Stimulated activated memory B cell treated with anti-CD40 and anti-IgM and Interleukin-4, amounts not matched to agents 10 μg/mL and 1 μg/mL and 100 μg/mL, for 72 hours (primary cell): Measurements from ENCODE around the gene PTPRK.

Experiments
- ATAC-seq: fragments of 150-1000 bp; cut with Tn5 transposase; 2 replicates; pipeline ENCODE4 v1.10.0; 2021
- H3K27ac Mint-ChIP-seq: one replicate; pipeline ENCODE4 v1.8.0; 2022; ENCODE audit warnings: mild to moderate bottlenecking, mixed read lengths
- H3K27me3 Mint-ChIP-seq: one replicate; pipeline ENCODE4 v1.8.0; 2022; ENCODE audit warnings: mixed read lengths
- H3K36me3 Mint-ChIP-seq: one replicate; pipeline ENCODE4 v1.8.0; 2022; ENCODE audit warnings: mixed read lengths
- H3K4me1 Mint-ChIP-seq: one replicate; pipeline ENCODE4 v1.8.0; 2022; ENCODE audit warnings: mixed read lengths
- H3K4me3 Mint-ChIP-seq: one replicate; pipeline ENCODE4 v1.8.0; 2022; ENCODE audit warnings: mild to moderate bottlenecking, moderate library complexity, mixed read lengths
- H3K9me3 Mint-ChIP-seq: one replicate; pipeline ENCODE4 v1.8.0; 2022; ENCODE audit warnings: mixed read lengths

PTPRK gene

GRCh38 chr6:128202169-128202765 is 318.1 kb downstream of the PTPRK start:
- H3K9me3 Mint-ChIP-seq, result peaks cover 10% of the 10 kb centered on the region
- peaks cover 10% of the 10 kb centered on the region for H3K36me3 Mint-ChIP-seq
- no peak overlapping the region for H3K4me3 Mint-ChIP-seq
- no peak for ATAC-seq
- peaks cover 19% of the 10 kb centered on the region for H3K4me1 Mint-ChIP-seq
- no peaks in the 10 kb centered on the region for H3K27me3 Mint-ChIP-seq
- H3K27ac Mint-ChIP-seq, result no peak overlapping the region

GRCh38 chr6:128200789-128201188 is 319.6 kb downstream of the PTPRK start:
- Mint-ChIP-seq H3K27ac (no peak overlapping the region), H3K9me3 (peaks cover 10% of the 10 kb centered on the region), H3K27me3 (no peaks in the 10 kb centered on the region), H3K4me3 (no peak overlapping the region), H3K4me1 (peaks cover 19% of the 10 kb centered on the region), H3K36me3 (peaks cover 10% of the 10 kb centered on the region)
- ATAC-seq, result no peak

GRCh38 chr6:128199461-128199860 is 320.9 kb downstream of the PTPRK start:
- H3K27me3 Mint-ChIP-seq, result no peaks in the 10 kb centered on the region
- H3K9me3 Mint-ChIP-seq, result peaks cover 6% of the 10 kb centered on the region
- peaks cover 6% of the 10 kb centered on the region for H3K36me3 Mint-ChIP-seq
- H3K4me3 Mint-ChIP-seq, result no peak overlapping the region
- H3K27ac Mint-ChIP-seq, result no peak overlapping the region
- H3K4me1 Mint-ChIP-seq, result peaks cover 19% of the 10 kb centered on the region
- no peak for ATAC-seq

GRCh38 chr6:128192972-128193371 is 327.4 kb downstream of the PTPRK start:
- ATAC-seq, result no peak
- Mint-ChIP-seq H3K27me3 (no peaks in the 10 kb centered on the region), H3K36me3 (no peaks in the 10 kb centered on the region), H3K9me3 (no peaks in the 10 kb centered on the region), H3K4me1 (no peaks in the 10 kb centered on the region), H3K27ac (no peak overlapping the region), H3K4me3 (no peak overlapping the region)

- no peaks in the 10 kb centered on the region for H3K27me3 Mint-ChIP-seq
- H3K27ac Mint-ChIP-seq, result no peak overlapping the region
- H3K9me3 Mint-ChIP-seq, result no peaks in the 10 kb centered on the region
- H3K4me1 Mint-ChIP-seq, result no peaks in the 10 kb centered on the region
- H3K36me3 Mint-ChIP-seq, result peaks cover 4% of the 10 kb centered on the region
- no peak for ATAC-seq
- no peak overlapping the region for H3K4me3 Mint-ChIP-seq
Measured at GRCh38 chr6:128188678-128189077, 331.7 kb downstream of the PTPRK start.

GRCh38 chr6:128186729-128187128 is 333.7 kb downstream of the PTPRK start:
- no peak overlapping the region for H3K27ac Mint-ChIP-seq
- peaks cover 4% of the 10 kb centered on the region for H3K36me3 Mint-ChIP-seq
- H3K9me3 Mint-ChIP-seq, result no peaks in the 10 kb centered on the region
- H3K4me1 Mint-ChIP-seq, result no peaks in the 10 kb centered on the region
- H3K4me3 Mint-ChIP-seq, result no peak overlapping the region
- ATAC-seq, result no peak
- no peaks in the 10 kb centered on the region for H3K27me3 Mint-ChIP-seq

- Mint-ChIP-seq H3K4me1 (no peaks in the 10 kb centered on the region), H3K27ac (peak overlapping the region; percentile 30), H3K9me3 (no peaks in the 10 kb centered on the region), H3K4me3 (no peak overlapping the region), H3K36me3 (peaks cover 4% of the 10 kb centered on the region), H3K27me3 (no peaks in the 10 kb centered on the region)
- ATAC-seq, result no peak
Measured at GRCh38 chr6:128179876-128180438, 340.4 kb downstream of the PTPRK start.

GRCh38 chr6:128174724-128175123 is 345.7 kb downstream of the PTPRK start:
- Mint-ChIP-seq H3K4me3 (no peak overlapping the region), H3K27me3 (no peaks in the 10 kb centered on the region), H3K36me3 (no peaks in the 10 kb centered on the region), H3K4me1 (no peaks in the 10 kb centered on the region), H3K9me3 (no peaks in the 10 kb centered on the region), H3K27ac (no peak overlapping the region)
- no peak for ATAC-seq

- no peaks in the 10 kb centered on the region for H3K27me3 Mint-ChIP-seq
- no peaks in the 10 kb centered on the region for H3K4me1 Mint-ChIP-seq
- H3K9me3 Mint-ChIP-seq, result no peaks in the 10 kb centered on the region
- no peaks in the 10 kb centered on the region for H3K36me3 Mint-ChIP-seq
- H3K27ac Mint-ChIP-seq, result no peak overlapping the region
- no peak overlapping the region for H3K4me3 Mint-ChIP-seq
- no peak for ATAC-seq
Measured at GRCh38 chr6:128172752-128173682, 347.4 kb downstream of the PTPRK start.

GRCh38 chr6:128172081-128172480 is 348.3 kb downstream of the PTPRK start:
- Mint-ChIP-seq H3K36me3 (no peaks in the 10 kb centered on the region), H3K4me3 (no peak overlapping the region), H3K9me3 (no peaks in the 10 kb centered on the region), H3K4me1 (no peaks in the 10 kb centered on the region), H3K27ac (no peak overlapping the region), H3K27me3 (no peaks in the 10 kb centered on the region)
- no peak for ATAC-seq

- Mint-ChIP-seq H3K4me1 (no peaks in the 10 kb centered on the region), H3K4me3 (no peak overlapping the region), H3K36me3 (no peaks in the 10 kb centered on the region), H3K27ac (no peak overlapping the region), H3K27me3 (no peaks in the 10 kb centered on the region), H3K9me3 (no peaks in the 10 kb centered on the region)
- ATAC-seq, result no peak
Measured at GRCh38 chr6:128171182-128171581, 349.2 kb downstream of the PTPRK start.

- Mint-ChIP-seq H3K4me1 (no peaks in the 10 kb centered on the region), H3K27me3 (no peaks in the 10 kb centered on the region), H3K9me3 (no peaks in the 10 kb centered on the region), H3K36me3 (no peaks in the 10 kb centered on the region), H3K4me3 (no peak overlapping the region), H3K27ac (no peak overlapping the region)
- no peak for ATAC-seq
Measured at GRCh38 chr6:128168244-128168643, 352.2 kb downstream of the PTPRK start.

- H3K27ac Mint-ChIP-seq, result no peak overlapping the region
- no peaks in the 10 kb centered on the region for H3K9me3 Mint-ChIP-seq
- no peaks in the 10 kb centered on the region for H3K36me3 Mint-ChIP-seq
- H3K4me1 Mint-ChIP-seq, result no peaks in the 10 kb centered on the region
- H3K4me3 Mint-ChIP-seq, result no peak overlapping the region
- ATAC-seq, result no peak
- H3K27me3 Mint-ChIP-seq, result no peaks in the 10 kb centered on the region
Measured at GRCh38 chr6:128167552-128167951, 352.8 kb downstream of the PTPRK start.

GRCh38 chr6:128164254-128164653 is 356.1 kb downstream of the PTPRK start:
- H3K4me1 Mint-ChIP-seq, result no peaks in the 10 kb centered on the region
- no peaks in the 10 kb centered on the region for H3K36me3 Mint-ChIP-seq
- H3K27ac Mint-ChIP-seq, result no peak overlapping the region
- no peaks in the 10 kb centered on the region for H3K9me3 Mint-ChIP-seq
- no peak overlapping the region for H3K4me3 Mint-ChIP-seq
- no peak for ATAC-seq
- H3K27me3 Mint-ChIP-seq, result no peaks in the 10 kb centered on the region

GRCh38 chr6:128162423-128162822 is 358.0 kb downstream of the PTPRK start:
- Mint-ChIP-seq H3K4me1 (no peaks in the 10 kb centered on the region), H3K36me3 (no peaks in the 10 kb centered on the region), H3K27ac (no peak overlapping the region), H3K4me3 (no peak overlapping the region), H3K9me3 (no peaks in the 10 kb centered on the region), H3K27me3 (no peaks in the 10 kb centered on the region)
- ATAC-seq, result no peak

GRCh38 chr6:128161839-128162238 is 358.6 kb downstream of the PTPRK start:
- no peaks in the 10 kb centered on the region for H3K4me1 Mint-ChIP-seq
- no peak overlapping the region for H3K4me3 Mint-ChIP-seq

More at GRCh38 chr6:128161839-128162238, 358.6 kb downstream of the PTPRK start:
- Mint-ChIP-seq H3K27me3 (no peaks in the 10 kb centered on the region), H3K9me3 (no peaks in the 10 kb centered on the region), H3K36me3 (no peaks in the 10 kb centered on the region), H3K27ac (no peak overlapping the region)
- ATAC-seq, result no peak
